SK-MEL-5 (cell line): Measurements from ENCODE around the gene AQR. TPM values are rescaled to one million over a fixed set of nuclear protein-coding genes. Genes with fewer than 3 reads are reported as not detected.
"Not testable (repeated sequence)": the region's sequence is repeated elsewhere in the genome, so short reads cannot be mapped to it uniquely, and the experiment has no call there.

Experiments used
- DNase-seq: peaks from one replicate; pipeline ENCODE4 v3.0.0-alpha.2; 2016; ENCODE audit warnings: low read depth, low spot score
- in situ Hi-C: cut with HindIII; loops from 2 replicates; pipeline ENCODE4 v1.10.0; 2016; ENCODE audit warnings: low sequenced_read_pairs, high pct_unique_total_duplicates, low pct_unique_long_range_greater_than_20kb
- total RNA-seq: library from RNA; depleted of rRNA; stranded (reverse); fragments of >200 nt; shearing (Covaris generic); gene quantifications from 2 replicates; pipeline ENCODE4 v1.2.3, GENCODE V29; 2014

Gene AQR
- total RNA-seq, 1 experiment from 2014 or later, result 20.9 TPM

DNA sequence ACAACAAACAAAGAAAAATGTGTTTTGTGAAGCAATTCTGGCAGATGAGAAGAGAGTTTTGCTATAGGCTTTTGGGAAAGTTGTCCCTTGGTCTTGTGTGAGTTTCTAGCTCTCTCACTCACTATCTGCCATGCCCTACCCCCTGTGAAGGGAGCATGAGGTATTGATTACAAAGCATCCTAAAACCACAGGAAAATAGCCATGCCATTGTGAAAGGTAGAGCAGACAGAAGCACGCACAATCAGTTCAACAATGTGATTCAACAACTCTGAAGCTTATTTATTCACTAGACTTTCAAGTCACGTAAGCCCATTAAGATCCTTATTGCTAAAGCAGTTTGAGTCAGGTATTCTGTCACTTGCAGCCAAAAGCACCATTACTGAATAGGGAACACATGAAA lies 6.5 kb upstream of the AQR start:
- no peak for DNase-seq
- in situ Hi-C loops, result no loop called here

DNA sequence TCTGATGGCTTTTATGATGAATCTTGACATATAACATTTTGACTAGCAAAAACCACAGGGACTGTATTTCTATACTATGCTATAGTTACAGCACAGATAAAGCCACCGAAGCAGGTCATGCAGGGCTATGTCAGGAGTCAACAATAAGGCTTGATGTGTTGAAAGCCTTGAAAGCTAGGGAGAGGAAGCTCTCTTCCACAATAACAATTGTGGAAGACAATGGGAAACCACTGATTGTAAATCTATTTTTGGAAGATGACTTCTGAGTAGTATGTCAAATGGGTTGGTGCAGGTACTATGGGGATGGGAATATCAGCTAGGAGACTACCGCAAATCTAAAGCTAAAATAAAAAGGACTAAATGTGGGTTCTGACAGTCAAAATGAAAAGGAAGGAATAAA lies 4.0 kb upstream of the AQR start:
- DNase-seq, result no peak
- in situ Hi-C loops, result no loop called here

DNA sequence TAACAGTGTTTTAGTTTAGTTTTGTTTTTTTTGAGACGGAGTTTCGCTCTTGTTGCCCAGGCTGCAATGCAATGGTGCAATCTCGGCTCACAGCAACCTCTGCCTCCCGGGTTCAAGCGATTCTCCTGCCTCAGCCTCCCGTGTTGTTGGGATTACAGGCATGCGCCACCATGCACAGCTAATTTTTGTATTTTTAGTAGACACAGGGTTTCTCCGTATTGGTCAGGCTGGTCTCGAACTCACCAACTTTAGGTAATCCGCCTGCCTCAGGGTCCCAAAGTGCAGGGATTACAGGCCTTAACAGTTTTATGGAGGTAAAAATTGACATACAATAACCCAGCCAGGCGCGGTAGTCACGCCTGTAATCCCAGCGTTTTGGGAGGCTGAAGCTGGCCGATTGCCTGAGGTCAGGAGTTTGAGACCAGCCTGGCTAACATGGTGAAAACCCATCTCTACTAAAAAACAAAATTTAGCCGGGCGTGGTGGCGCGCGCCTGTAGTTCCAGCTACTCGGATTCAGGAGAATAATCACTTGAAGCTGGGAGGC lies 629 bp upstream of the AQR start:
- DNase-seq, in situ Hi-C loops: not testable (repeated sequence)

DNA sequence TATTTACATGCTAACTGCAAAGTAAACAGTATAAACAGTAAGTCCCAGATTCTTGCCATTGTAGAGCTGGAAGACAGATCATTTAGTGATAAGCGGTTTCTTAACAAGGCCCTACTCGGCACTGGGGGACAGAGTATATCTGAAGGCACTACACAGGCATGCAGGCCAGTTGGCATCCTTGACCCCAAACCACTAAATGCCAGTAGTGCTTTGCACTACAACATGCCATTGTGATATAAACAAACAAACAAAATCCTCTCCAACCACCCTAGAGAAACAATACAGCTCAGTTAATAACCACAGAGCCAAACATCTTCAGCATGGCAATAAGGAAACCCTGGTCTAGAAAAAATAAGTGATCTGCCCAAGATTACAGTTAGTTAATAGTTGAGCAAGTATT lies 5.3 kb downstream of the AQR start:
- no peak for DNase-seq
- in situ Hi-C loops, result no loop called here

DNA sequence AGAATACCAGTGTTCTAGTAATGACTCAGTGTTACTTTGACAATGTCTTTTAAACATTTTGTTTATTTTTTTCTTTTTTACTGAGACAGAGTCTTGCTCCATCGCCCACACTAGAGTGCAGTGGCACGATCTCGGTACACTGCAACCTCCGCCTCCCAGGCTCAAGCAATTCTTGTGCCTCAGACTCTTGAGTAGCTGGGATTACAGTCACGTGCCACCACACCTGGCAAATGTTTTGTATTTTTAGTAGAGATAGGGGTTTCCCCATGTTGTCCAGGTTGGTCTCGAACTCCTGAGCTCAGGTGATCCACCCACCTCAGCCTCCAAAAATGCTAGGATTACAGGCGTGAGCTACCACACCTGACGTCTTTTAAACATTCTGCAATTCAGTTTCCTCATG lies 15.7 kb downstream of the AQR start:
- in situ Hi-C loops, result no loop called here
- DNase-seq, result no peak

DNA sequence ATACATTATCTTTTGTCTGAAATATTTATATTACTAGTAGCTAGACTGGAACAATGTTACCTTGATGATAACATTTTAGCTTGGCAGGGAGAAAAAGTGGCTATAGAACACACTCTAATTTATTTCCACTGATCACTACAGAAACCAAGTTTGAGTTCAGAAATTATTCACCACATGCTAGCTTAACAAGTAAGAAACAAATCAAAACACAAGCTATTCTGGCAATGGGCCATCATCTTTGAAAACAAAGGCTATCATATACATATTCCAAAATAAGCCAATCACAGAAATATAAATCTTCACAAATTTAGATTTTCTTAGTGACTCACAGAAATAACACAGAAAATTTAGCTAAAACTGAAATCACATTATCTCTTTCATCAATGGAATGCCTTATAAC lies 17.1 kb downstream of the AQR start:
- no peak for DNase-seq
- in situ Hi-C loops, result no loop called here

DNA sequence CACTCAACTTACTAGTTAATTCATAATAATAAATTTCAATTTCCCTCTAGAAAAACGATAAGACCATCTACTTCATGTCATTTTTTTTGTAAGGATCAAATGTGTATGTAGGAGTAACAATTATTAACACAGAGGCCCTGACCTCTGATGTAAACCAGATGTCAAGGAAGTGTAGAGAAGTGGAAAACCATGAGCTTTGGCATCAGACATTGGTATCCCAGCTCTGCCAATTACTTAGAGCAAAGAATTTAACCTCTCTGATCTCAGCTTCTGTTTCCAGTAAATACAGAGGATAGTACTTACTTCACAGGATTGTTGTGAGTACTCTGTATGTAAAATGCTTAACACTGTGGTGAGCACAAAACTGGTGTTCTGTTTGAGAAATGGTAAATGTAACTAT lies 17.5 kb downstream of the AQR start:
- in situ Hi-C loops, result no loop called here
- no peak for DNase-seq

DNA sequence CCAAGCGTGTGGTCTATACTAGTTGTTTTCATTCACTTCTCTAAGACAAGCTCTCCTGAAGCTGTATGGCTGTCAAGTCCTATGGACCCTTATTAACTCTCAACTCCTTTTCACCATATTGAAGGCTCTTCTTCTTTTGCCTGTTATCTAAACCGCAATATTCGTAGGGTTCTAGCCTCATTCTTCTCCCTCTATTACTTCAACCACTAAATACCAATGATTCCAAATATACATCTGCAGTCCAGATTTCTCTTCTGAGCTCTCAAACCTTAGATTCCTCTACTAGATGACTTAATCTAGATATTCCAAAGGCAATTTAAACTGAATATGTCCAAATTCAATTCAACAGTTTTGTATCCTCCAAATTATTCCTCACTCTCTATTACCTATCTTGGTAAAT lies 24.6 kb downstream of the AQR start:
- in situ Hi-C loops, result no loop called here
- DNase-seq, result no peak

DNA sequence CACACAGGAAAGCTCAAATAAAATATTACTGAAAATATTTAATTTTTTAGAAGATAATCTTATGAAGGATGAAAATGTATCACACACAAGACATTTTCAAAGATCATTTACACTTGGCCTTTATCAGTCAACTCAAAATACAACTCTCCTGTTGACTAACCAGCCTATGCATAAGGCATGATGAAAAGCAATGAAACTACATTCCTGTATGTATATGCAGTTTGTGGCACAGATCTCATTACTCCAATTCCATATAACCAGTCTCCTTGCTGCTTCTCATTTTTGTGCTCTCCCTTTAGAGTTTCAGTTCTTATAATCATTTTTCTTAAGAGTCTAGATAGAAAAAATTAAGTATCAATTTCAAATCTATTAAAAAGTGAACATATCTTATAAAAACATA lies 25.8 kb downstream of the AQR start:
- in situ Hi-C loops, result no loop called here
- DNase-seq, result no peak

DNA sequence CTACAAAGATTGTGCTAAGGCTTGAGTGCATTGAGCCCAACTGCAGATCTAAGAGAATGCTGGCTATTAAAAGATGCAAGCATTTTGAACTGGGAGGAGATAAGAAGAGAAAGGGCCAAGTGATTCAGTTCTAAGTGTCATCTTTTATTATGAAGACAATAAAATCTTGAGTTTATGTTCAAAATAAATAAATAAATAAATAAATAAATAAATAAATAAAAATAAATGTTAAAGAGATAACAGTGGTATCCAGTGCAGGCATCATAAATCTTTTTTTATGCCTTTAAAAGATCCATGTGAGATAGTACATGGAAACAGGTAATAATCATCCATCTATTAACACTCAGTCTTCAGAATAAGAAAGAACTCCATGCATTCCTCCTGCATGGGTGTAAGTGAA lies 26.3 kb downstream of the AQR start:
- DNase-seq, in situ Hi-C loops: not testable (repeated sequence)

DNA sequence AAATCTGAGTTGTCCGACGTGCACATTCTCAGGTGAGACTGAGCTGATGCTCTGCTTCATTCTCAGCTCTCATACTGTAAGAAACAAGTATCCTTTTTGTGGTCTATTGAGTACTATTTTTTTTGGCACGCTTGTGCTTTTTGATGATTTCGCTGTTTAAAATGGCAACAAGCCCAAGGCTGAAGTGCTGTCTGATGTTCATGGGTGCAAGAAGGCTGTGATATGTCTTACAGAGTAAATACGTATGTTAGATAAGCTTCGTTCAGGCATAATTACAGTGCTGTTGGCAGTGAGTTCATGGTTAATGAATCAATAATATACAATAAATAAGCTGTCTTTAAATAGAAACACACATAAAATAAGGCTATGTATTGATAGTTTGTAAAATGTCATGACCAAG lies 27.2 kb downstream of the AQR start:
- no peak for DNase-seq
- in situ Hi-C loops, result no loop called here

DNA sequence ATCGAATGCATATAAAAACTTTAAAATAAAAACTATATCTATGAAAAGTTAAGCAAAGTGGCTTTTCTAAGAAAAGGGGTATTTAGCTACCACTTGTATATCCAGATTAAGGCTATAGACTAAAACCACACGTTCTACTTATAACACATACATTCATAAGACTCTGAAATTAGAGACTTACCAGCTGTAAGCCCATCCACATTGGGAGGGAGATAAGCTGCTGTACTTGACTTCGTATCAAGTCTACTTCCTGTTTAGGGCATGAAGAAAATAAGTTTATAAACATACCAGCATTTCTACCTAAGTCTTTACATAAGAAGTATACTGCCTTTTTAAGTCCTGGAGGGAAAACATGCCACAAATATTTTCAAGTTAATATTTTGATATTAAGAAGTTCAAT lies 27.7 kb downstream of the AQR start:
- in situ Hi-C loops, result no loop called here
- no peak for DNase-seq

DNA sequence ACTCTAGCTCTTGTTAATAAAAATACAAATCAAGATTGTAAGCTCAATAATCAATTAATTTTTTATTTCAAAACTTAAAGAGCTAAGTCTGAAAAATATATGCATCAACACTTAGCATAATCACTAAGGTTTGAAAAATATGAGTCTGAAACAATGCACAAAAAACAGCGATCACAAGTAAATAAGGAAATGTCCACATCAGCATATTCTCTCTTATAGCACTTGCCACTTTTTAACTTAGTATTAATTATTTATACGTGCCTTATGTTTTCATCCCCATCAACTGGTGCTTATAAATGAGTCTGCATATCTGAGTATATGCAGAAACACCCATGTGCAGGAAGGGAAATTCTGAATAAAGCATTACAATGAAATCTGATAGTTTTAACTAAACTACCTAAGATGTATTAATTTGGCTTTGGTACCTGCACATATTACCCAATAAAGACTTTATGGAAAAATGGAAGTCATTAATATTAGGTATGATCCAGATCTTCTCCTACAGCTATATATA lies 28.3 kb downstream of the AQR start:
- DNase-seq, result no peak
- in situ Hi-C loops, result no loop called here

DNA sequence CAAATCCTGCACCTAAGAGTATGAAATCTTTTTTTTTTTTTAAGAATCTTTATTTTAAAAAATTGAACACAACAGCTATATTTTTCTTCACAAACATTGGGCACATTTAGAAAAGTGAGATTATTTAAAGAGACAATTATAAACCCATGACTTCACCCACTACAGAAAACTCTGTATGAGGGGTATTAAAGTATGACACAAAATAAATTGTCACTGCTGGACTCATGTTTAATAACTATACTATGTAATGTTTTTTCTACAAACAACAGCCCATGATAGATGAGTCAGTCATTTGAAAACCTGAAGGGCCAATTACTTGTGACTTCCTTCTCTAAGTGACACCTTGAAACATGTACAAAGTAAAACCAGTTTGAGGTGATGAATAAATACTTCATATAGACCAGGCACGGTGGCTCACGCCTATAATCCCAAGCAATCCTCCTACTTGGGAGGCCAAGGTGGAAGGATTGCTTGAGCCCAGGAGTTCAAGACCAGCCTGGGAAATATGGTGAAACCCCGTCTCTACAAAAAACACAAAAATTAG lies 36.0 kb downstream of the AQR start:
- no peak for DNase-seq
- in situ Hi-C loops, result no loop called here

DNA sequence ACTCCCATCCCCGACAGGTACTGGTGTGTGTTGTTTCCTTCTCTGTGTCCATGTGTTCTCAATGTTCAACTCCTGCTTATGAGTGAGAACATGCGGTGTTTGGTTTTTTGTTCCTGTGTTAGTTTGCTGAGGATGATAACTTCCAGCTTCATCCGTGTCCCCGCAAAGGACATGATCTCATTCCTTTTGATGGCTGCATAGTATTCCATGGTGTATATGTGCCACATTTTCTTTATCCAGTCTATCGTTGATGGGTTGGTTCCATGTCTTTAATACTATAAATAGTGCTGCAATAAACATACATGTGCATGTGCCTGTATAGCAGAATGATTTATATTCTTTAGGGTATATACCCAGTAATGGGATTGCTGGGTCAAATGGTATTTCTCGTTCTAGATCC lies 41.2 kb downstream of the AQR start:
- DNase-seq, in situ Hi-C loops: not testable (repeated sequence)

DNA sequence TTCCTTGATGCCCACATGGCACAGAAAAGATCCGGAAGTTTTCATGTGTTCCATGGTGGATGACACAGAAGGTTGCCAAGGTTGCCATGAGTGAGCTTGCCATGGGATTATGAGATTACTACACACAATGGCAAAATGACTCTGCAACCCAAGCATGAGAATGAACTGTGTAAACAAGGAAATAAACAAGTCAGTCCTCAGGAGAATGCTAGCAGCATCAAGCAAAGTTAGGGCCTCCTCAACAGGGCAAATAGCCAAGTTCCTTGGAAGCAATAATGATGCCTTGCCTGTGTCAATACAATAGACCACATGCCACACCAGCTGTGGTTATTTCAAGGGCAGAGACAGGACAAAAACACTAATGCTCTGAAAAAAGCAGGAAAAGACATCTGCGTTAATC lies 41.8 kb downstream of the AQR start:
- in situ Hi-C loops, result no loop called here
- no peak for DNase-seq

DNA sequence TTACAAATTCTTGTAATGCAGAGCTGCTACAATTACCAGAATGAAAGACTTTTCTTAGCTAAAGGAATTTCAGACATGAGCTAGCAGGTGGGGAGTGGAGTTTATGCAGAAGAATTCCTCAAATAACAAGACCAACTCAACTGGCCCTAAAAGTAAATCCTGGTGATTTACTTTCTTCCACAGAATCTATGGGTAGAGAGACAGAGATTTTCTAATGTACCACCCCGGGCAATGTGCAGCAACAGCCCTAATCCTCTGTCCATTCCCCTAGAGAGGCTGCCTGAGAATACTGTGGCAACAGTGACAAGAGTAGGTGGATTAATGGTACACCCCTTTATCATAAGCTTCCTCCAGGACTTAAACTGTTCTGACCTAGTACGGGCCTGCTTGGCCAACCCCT lies 55.2 kb downstream of the AQR start:
- in situ Hi-C loops, result no loop called here
- DNase-seq, result no peak

DNA sequence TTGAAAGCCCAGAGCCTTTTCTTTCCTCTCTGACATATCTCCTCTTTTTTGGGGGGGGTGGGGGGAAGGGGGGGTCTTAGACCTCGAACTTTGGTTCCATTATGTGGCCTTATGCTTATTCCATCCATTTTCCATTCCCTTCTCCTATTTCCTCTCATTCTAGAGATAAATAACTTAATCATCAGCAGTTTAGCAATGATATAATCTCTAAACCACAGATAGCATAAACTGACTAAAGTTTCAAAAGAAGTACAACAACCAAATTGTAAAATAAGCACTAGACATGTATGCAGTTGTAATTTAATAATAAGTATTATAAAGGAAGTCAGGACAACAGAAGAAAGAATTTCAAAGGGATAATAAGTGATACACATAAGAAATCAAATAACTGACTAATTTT lies 64.5 kb downstream of the AQR start:
- in situ Hi-C loops, result no loop called here
- no peak for DNase-seq

DNA sequence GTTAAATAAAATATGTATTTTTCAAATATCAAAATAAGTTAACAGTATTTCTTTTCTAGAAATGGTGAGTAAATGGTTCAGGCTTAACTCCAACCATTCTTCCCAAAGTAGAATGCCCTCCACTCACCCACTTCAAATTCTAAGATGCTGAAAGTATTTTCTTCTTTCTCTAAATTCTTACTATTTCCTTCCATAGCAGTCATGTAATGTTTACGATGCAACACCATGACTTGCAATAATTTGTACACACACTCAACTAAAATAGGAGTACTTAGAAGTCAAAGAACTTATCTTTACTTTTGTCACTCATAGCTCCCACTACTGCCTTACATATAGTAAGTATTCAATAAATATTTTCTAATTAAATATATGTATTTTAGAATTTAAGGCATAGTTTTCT lies 65.0 kb downstream of the AQR start:
- in situ Hi-C loops, result no loop called here
- no peak for DNase-seq

DNA sequence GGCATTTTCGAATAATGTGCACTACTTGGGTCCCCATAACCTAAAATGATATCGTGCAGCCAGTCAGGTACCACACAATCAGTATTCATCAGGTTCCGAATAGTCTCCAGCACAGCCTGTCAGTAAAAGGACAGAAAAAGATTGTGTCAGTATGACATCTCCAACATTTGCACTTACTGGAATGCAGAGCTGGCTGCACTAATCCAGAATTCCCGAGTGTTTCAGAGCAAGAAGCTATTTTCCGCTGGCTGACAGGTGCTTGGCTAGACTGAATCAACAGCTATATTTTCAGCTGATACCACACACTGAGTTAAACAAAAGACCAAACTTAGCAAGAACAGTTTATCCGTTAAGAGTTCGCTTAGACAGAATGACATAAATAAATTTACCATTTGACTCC lies 68.8 kb downstream of the AQR start:
- DNase-seq, result no peak
- in situ Hi-C loops, result no loop called here
